ENCODE measurements around the gene MARCHF6. TPM values are rescaled to one million over a fixed set of nuclear protein-coding genes. Genes with fewer than 3 reads are reported as not detected.
A peak's percentile ranks its signal among the peaks of the same experiment; 100 is the strongest.

The MARCHF6 gene
- total and polyA plus RNA-seq, 9 of the 15 experiments (the other 6 are each of a cell fraction or from before 2014, with no cell fraction given) = 74.1 to 456 (median 116) TPM

DNA sequence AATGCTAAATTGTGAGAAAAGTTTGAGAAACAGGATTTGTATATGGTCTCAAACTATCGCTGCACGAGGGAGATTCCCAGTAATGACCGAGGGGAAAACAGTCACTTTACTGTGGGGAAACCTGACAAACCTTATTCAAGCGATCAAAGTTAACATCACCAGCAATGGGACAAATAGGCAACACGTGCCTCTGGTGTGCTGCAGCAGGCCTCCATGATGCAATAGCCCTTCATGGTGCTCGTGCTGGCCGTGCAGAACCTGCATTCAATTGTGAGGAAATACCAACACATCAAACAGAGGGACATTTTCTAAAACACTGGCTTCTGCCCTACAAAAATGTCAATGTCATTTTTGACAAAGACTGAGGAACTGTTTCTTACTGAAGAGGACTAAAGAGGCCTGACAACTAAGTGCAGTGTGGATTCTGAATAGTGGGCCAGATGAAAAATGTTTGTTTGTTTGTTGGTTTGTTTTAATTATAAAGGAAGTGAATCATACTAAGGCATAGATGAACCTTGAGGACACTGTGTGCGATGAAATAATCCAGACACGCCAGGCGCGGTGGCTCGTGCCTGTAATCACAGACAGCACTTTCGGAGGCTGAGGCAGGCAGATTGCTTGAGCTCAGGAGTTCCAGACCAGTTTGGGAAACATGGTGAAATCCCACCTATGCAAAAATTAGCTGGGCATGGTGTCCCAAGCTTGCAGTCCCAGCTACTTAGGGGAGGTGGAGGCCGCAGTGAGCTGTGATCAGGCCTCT lies 17.6 kb upstream of the MARCHF6 start (continued):
- TF ChIP-seq ZNF589 (CRISPR knock-in tag; IDR thresholded peaks at IDR 0.05; ENCODE audit: low read depth) (0 out of 2 replicates have a peak, but pooled peaks have one; percentile 38), MCM7 (IDR thresholded peaks at IDR 0.05) (no peak), CXXC5 (CRISPR knock-in tag; IDR thresholded peaks at IDR 0.05) (peak; percentile 60), MECOM (CRISPR knock-in tag; IDR thresholded peaks at IDR 0.05) (peak; percentile 74; the same call in 1 of the 2 replicates), CEBPB (tag; IDR thresholded peaks at IDR 0.05) (peak; percentile 75), EP400 (IDR thresholded peaks at IDR 0.05) (peak; percentile 63), ZNF175 (CRISPR knock-in tag; IDR thresholded peaks at IDR 0.05; ENCODE audit: low read depth) (peak; percentile 63; the same call in 1 of the 2 replicates), HOXB6 (CRISPR knock-in tag; IDR thresholded peaks at IDR 0.05; ENCODE audit: borderline replicate concordance) (0 out of 2 replicates have a peak, but pooled peaks have one; percentile 7), DIDO1 (tag; IDR thresholded peaks at IDR 0.05; ENCODE audit: low read depth) (no peak), DMBX1 (CRISPR knock-in tag; IDR thresholded peaks at IDR 0.05; ENCODE audit: borderline replicate concordance) (peak; percentile 79), TCFL5 (CRISPR knock-in tag; conservative IDR thresholded peaks at IDR 0.05) (no peak), GABPB2 (CRISPR knock-in tag; conservative IDR thresholded peaks at IDR 0.05) (no peak)
- TF ChIP-seq, protein P1, sequence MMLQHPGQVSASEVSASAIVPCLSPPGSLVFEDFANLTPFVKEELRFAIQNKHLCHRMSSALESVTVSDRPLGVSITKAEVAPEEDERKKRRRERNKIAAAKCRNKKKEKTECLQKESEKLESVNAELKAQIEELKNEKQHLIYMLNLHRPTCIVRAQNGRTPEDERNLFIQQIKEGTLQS (IDR thresholded peaks at IDR 0.05) = peak; percentile 81
- TF ChIP-seq, protein P1 (CRISPR knock-in tag; conservative IDR thresholded peaks at IDR 0.05) = no peak
- TF ChIP-seq, protein P2, sequence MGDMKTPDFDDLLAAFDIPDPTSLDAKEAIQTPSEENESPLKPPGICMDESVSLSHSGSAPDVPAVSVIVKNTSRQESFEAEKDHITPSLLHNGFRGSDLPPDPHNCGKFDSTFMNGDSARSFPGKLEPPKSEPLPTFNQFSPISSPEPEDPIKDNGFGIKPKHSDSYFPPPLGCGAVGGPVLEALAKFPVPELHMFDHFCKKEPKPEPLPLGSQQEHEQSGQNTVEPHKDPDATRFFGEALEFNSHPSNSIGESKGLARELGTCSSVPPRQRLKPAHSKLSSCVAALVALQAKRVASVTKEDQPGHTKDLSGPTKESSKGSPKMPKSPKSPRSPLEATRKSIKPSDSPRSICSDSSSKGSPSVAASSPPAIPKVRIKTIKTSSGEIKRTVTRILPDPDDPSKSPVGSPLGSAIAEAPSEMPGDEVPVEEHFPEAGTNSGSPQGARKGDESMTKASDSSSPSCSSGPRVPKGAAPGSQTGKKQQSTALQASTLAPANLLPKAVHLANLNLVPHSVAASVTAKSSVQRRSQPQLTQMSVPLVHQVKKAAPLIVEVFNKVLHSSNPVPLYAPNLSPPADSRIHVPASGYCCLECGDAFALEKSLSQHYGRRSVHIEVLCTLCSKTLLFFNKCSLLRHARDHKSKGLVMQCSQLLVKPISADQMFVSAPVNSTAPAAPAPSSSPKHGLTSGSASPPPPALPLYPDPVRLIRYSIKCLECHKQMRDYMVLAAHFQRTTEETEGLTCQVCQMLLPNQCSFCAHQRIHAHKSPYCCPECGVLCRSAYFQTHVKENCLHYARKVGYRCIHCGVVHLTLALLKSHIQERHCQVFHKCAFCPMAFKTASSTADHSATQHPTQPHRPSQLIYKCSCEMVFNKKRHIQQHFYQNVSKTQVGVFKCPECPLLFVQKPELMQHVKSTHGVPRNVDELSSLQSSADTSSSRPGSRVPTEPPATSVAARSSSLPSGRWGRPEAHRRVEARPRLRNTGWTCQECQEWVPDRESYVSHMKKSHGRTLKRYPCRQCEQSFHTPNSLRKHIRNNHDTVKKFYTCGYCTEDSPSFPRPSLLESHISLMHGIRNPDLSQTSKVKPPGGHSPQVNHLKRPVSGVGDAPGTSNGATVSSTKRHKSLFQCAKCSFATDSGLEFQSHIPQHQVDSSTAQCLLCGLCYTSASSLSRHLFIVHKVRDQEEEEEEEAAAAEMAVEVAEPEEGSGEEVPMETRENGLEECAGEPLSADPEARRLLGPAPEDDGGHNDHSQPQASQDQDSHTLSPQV (IDR thresholded peaks at IDR 0.05) = peak; percentile 79
- TF ChIP-seq, protein P3, sequence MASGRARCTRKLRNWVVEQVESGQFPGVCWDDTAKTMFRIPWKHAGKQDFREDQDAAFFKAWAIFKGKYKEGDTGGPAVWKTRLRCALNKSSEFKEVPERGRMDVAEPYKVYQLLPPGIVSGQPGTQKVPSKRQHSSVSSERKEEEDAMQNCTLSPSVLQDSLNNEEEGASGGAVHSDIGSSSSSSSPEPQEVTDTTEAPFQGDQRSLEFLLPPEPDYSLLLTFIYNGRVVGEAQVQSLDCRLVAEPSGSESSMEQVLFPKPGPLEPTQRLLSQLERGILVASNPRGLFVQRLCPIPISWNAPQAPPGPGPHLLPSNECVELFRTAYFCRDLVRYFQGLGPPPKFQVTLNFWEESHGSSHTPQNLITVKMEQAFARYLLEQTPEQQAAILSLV (tag; IDR thresholded peaks at IDR 0.05) = 0 out of 2 replicates have a peak, but pooled peaks have one; percentile 4
